Measurements from ENCODE around the gene ZNF366. TPM values are rescaled to one million over a fixed set of nuclear protein-coding genes. Genes with fewer than 3 reads are reported as not detected.

The ZNF366 gene
- total RNA-seq, 4 donors from 2014 or later, result 1.3 to 14.7 (median 3.0) TPM

DNA sequence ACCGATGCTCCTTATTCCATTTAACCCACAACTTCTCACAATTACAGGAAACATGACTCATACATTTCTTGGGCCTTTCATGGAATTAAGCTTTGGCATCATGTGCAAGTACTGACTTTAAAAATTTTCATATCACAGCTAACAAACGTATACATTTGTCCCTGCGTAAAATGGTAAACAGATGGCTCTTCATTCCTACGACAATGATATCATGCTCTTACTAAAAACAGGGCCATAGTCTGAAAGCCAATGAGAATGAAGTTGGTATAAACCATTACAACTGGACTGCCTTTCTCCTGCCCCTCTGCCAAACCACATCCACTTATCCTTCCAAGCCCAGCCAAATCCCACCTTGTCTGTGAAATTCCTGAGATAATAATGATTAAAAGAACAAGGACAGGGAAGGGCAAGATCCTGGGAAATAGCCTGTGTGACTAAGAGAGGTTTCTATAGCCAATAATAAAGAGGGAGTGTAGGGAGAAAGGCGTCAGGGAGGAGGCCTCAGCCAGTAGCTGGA, 44.9 kb upstream of the ZNF366 start:
- no peak for DNase-seq
- no peak overlapping the region for H3K4me3 ChIP-seq (replicated peaks in 1 of 3)
- H3K27ac ChIP-seq, result no peak overlapping the region
- no peaks in the 10 kb centered on the region for H3K36me3 ChIP-seq
- intact Hi-C loops (cut with DNase I), result no loop called here
- H3K9me3 ChIP-seq, result no peaks in the 10 kb centered on the region
- no peak for TF ChIP-seq POLR2A (IDR thresholded peaks at IDR 0.05)
- TF ChIP-seq, protein P1, sequence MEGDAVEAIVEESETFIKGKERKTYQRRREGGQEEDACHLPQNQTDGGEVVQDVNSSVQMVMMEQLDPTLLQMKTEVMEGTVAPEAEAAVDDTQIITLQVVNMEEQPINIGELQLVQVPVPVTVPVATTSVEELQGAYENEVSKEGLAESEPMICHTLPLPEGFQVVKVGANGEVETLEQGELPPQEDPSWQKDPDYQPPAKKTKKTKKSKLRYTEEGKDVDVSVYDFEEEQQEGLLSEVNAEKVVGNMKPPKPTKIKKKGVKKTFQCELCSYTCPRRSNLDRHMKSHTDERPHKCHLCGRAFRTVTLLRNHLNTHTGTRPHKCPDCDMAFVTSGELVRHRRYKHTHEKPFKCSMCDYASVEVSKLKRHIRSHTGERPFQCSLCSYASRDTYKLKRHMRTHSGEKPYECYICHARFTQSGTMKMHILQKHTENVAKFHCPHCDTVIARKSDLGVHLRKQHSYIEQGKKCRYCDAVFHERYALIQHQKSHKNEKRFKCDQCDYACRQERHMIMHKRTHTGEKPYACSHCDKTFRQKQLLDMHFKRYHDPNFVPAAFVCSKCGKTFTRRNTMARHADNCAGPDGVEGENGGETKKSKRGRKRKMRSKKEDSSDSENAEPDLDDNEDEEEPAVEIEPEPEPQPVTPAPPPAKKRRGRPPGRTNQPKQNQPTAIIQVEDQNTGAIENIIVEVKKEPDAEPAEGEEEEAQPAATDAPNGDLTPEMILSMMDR (IDR thresholded peaks at IDR 0.05), result no peak
- WGBS, 2 donors, result 87% methylated on average over 5 of the region's 5 CpGs
- no peaks in the 10 kb centered on the region for H3K27me3 ChIP-seq
- H3K4me1 ChIP-seq, result peaks cover 14 to 16% of the 10 kb centered on the region in 2 donors

DNA sequence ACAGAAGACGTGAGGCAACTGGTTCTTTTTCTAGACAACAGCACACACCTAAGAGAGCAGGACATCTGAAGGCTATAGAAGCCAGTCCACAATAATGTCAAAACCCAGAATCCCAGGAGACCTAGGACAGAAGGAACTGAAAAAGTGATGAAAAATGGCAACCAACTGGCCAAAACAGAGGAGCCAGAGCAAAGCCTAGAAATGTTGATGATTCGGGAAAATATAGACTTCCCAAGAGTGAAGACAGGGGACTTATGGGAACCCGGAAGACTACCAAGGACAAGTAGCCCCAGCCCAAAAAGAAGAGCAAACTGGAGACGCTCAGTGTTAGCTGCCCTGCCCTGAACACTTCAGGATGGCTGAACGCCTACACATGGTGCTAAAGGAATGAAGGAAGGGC, 43.4 kb upstream of the ZNF366 start:
- no peaks in the 10 kb centered on the region for H3K9me3 ChIP-seq
- TF ChIP-seq POLR2A (IDR thresholded peaks at IDR 0.05), result no peak
- TF ChIP-seq, protein P1 (IDR thresholded peaks at IDR 0.05), result no peak
- H3K27ac ChIP-seq, result no peak overlapping the region
- DNase-seq, result no peak
- peaks cover under 1 to 1% of the 10 kb centered on the region in 2 donors for H3K4me1 ChIP-seq
- intact Hi-C loops (cut with DNase I), result no loop called here
- no peak overlapping the region for H3K4me3 ChIP-seq (replicated peaks in 1 of 3)
- no peaks in the 10 kb centered on the region for H3K36me3 ChIP-seq
- H3K27me3 ChIP-seq, result no peaks in the 10 kb centered on the region
- 94 to 96% methylated on average over 5 of the region's 5 CpGs for WGBS, 2 donors

DNA sequence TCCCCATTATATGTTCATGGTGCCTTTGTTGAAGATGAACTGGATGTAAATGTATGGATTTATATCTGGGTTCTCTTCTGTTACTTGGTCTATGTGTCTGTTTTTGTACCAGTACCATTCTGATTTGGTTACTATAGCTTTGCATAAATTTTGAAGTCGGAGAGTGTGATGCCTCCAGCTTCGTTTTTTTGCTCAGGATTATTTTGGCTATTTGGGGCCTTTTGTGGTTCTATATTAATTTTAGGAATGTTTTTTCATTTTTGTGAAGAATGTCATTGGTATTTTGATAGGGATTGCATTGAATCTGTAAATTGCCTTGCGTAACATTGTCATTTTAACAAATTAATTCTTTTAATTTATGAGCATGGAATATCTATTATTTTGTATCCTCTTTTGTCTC, 36.6 kb upstream of the ZNF366 start:
- no peak for TF ChIP-seq POLR2A (IDR thresholded peaks at IDR 0.05)
- TF ChIP-seq, protein P1 (IDR thresholded peaks at IDR 0.05), result no peak
- no peak for DNase-seq
- intact Hi-C loops (cut with DNase I), result no loop called here

DNA sequence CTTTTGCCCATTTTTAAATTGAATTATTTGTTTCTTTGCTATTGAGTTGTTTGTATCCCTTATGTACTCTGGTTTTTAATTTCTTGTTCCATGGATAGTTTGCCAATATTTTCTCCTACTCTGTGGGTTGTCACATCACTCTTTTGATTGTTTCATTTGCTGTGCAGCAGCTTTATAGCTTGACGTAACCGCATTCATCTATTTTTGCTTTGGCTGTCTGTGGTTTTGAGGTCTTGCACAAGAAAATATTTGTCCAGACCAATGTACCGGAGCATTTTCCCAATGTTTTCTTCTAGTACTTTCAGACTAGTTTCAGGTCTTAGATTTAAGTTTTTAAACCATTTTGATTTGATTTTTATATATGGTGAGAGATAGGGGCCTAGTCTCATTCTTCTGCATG, 36.2 kb upstream of the ZNF366 start:
- WGBS, 2 donors, result 94 to 95% methylated on average over 3 of the region's 3 CpGs

More for the DNA sequence above, 36.6 kb upstream of the ZNF366 start:
- Histone ChIP-seq H3K9me3 (no peaks in the 10 kb centered on the region), H3K36me3 (no peaks in the 10 kb centered on the region), H3K4me3 (replicated peaks in 1 of 3) (no peak overlapping the region), H3K4me1 (no peaks in the 10 kb centered on the region), H3K27ac (no peak overlapping the region), H3K27me3 (no peaks in the 10 kb centered on the region)
- 65 to 94% methylated on average over 3 of the region's 3 CpGs for WGBS, 2 donors

DNA sequence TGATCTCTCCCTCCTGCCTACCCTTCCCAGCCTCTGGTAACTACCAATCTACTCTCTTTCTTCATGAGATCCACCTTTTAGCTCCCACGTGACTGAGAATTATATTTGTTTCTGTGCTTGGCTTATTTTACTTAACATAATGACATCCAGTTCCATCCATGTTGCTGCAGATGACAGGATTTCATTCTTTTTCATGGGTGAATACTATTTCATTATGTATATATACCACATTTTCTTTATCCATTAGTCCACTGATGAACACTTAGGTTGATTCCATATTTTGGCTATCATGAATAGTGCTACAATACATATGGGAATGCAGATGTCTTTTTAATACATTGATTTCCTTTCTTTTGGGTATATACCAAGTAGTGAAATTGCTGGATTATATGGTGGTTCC, 35.5 kb upstream of the ZNF366 start:
- H3K27me3 ChIP-seq, result no peaks in the 10 kb centered on the region
- no peak overlapping the region for H3K4me3 ChIP-seq (replicated peaks in 1 of 3)
- no peaks in the 10 kb centered on the region for H3K9me3 ChIP-seq
- TF ChIP-seq, protein P1 (IDR thresholded peaks at IDR 0.05), result no peak
- no peak for TF ChIP-seq POLR2A (IDR thresholded peaks at IDR 0.05)
- intact Hi-C loops (cut with DNase I), result no loop called here
- DNase-seq, result no peak
- H3K27ac ChIP-seq, result no peak overlapping the region
- H3K4me1 ChIP-seq, result no peaks in the 10 kb centered on the region
- no peaks in the 10 kb centered on the region for H3K36me3 ChIP-seq
- 94 to 99% methylated on average over 1 of the region's 1 CpG for WGBS, 2 donors

More for the DNA sequence above, 36.2 kb upstream of the ZNF366 start:
- Histone ChIP-seq H3K36me3 (no peaks in the 10 kb centered on the region), H3K27me3 (no peaks in the 10 kb centered on the region), H3K27ac (no peak overlapping the region), H3K9me3 (no peaks in the 10 kb centered on the region), H3K4me1 (no peaks in the 10 kb centered on the region), H3K4me3 (replicated peaks in 1 of 3) (no peak overlapping the region)
- intact Hi-C loops (cut with DNase I), result no loop called here
- TF ChIP-seq POLR2A (IDR thresholded peaks at IDR 0.05), result no peak
- TF ChIP-seq, protein P1 (IDR thresholded peaks at IDR 0.05), result no peak
- DNase-seq, result no peak
